ENCODE data around the gene SLBP. TPM values are rescaled to one million over a fixed set of nuclear protein-coding genes. Genes with fewer than 3 reads are reported as not detected.

SLBP gene
- total RNA-seq, 1 donor = 89.1 TPM

DNA sequence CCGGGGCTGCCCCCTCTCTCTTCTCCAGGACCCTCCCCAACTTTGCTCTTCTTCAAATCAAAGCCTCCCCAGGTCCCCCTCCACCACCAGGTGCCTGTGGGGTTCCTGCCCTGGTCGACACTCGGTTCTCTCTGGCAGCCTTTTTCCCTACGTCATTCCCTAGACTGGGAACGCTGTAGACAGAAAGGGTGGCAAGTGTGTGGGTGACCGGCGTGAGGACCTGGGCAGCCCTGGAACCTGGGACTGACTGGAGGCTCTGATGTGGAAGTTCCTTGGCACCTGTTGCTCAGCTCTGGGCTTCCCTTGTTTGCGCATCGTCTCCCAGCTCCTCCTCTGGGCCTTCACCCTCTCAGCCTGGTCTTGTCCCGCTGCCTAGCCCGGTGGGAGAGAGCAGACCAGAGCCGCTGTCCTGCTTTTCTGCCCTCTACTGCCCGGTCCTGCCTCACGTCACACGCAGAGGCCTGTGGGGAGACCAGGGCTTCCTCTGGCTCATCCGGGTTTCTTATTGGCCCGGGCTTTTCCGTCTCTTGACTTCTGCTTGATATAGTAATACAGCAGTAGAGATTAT, 10.5 kb upstream of the SLBP start:
- H3K4me3 ChIP-seq (ENCODE audit: low read depth, low read length) = peak overlapping the region; percentile 66
- no peak for TF ChIP-seq CTCF (IDR thresholded peaks at IDR 0.05; ENCODE audit: insufficient read depth, low read length)
- DNase-seq (ENCODE audit: low read depth) = no peak

GRCh38 chr4:1721666-1722550, 9.8 kb upstream of the SLBP start:
- no peak for TF ChIP-seq CTCF (IDR thresholded peaks at IDR 0.05; ENCODE audit: insufficient read depth, low read length)
- peak overlapping the region; percentile 66 for H3K4me3 ChIP-seq (ENCODE audit: low read depth, low read length)
- DNase-seq (ENCODE audit: low read depth) = no peak

DNA sequence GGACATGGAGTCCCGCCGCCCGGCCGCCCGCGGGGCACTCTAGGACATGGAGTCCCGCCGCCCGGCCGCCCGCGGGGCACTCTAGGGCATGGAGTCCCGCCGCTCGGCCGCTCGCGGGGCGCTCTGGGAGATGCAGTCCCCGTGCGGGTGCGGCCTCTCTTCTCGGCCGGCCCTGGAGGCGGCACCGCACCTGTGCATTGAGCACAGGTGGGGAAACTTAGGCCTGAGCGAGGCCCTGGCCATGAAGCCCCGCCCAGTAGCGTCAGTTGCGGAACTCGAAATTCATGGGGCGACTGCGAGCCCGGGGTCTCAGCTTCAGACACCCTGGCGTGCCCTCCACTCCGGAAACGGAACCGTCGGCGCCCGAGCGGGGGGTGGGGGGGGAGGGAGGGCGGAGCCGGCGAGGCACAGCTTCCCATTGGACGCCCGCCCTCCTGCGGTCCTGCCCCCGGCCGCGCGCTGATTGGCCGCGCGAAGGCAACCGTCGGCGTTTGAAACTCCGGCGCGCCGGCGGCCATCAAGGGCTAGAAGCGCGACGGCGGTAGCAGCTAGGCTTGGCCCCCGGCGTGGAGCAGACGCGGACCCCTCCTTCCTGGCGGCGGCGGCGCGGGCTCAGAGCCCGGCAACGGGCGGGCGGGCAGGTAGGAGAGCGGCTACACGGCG, 9.0 kb upstream of the SLBP start, which contains the start of the genes TACC3 and TMEM129:
TSS of gene TACC3 (plus strand) at position 519 of the 663 bp plus-strand sequence. CDS start 1,901 bp downstream, outside the sequence.
TSS of gene TMEM129 (minus strand) at position 321 of the 663 bp plus-strand sequence. CDS start 486 bp downstream, outside the sequence.
- no peak for TF ChIP-seq CTCF (IDR thresholded peaks at IDR 0.05; ENCODE audit: insufficient read depth, low read length)
- H3K4me3 ChIP-seq (ENCODE audit: low read depth, low read length) = peak within 1 kb of the TSS; percentile 88
- DNase-seq (ENCODE audit: low read depth) = peak; percentile 89

GRCh38 chr4:1720163-1720983, 8.3 kb upstream of the SLBP start:
- H3K4me3 ChIP-seq (ENCODE audit: low read depth, low read length) = peak overlapping the region; percentile 88
- DNase-seq (ENCODE audit: low read depth) = peak; percentile 25
- no peak for TF ChIP-seq CTCF (IDR thresholded peaks at IDR 0.05; ENCODE audit: insufficient read depth, low read length)

- TF ChIP-seq CTCF (IDR thresholded peaks at IDR 0.05; ENCODE audit: insufficient read depth, low read length) = no peak
- no peak for DNase-seq (ENCODE audit: low read depth)
- H3K4me3 ChIP-seq (ENCODE audit: low read depth, low read length) = no peak overlapping the region
Measured at GRCh38 chr4:1718095-1718850, 6.2 kb upstream of the SLBP start.
